Breast epithelium (tissue), 4 donors: ENCODE measurements around the gene CNOT10. TPM values are rescaled to one million over a fixed set of nuclear protein-coding genes. Genes with fewer than 3 reads are reported as not detected.

Experiments
- DNase-seq, 2 donors: peaks; one replicate each; pipeline ENCODE4 v3.0.0-alpha.2; 2019; ENCODE audit warnings: low spot score in 2 of 2
- H3K27ac ChIP-seq, 2 donors: fragments of 200-600 bp; sonication (generic) in 1 of 2; one replicate each; pipeline ENCODE4 v1.5.1; 2016 to 2019; ENCODE audit warnings: mild to moderate bottlenecking in 1 of 2
- H3K27me3 ChIP-seq, 2 donors: fragments of 200-600 bp; sonication (generic) in 1 of 2; one replicate each; pipeline versions ENCODE4 v1.5.1 to v1.6.0; 2017 to 2019; ENCODE audit warnings: control low read depth in 1 of 2, mild to moderate bottlenecking in 1 of 2
- H3K36me3 ChIP-seq: fragments of 200-600 bp; one replicate; pipeline ENCODE4 v1.5.1; 2019
- H3K4me1 ChIP-seq, 2 donors: fragments of 200-600 bp; sonication (generic); one replicate each; pipeline ENCODE4 v1.5.1; 2016 to 2019; ENCODE audit warnings: control low read depth in 1 of 2
- H3K4me3 ChIP-seq, 3 donors: fragments of 200-600 bp; sonication (generic); 1 replicate in 2 of 3; 2 replicates in 1 of 3; pipeline ENCODE4 v1.5.1; 2016 to 2019; ENCODE audit warnings: mild to moderate bottlenecking in 3 of 3, moderate library complexity in 2 of 3
- H3K9me3 ChIP-seq, 2 donors: fragments of 200-600 bp; sonication (generic) in 1 of 2; one replicate each; pipeline ENCODE4 v1.5.1; 2016 to 2019; ENCODE audit warnings: control low read depth in 1 of 2
- POLR2A ChIP-seq: fragments of 450-650 bp; IDR thresholded peaks from one replicate; pipeline ENCODE4 v1.6.1; 2016; ENCODE audit warnings: antibody characterized with exemption, mild to moderate bottlenecking, moderate library complexity
- POLR2AphosphoS5 ChIP-seq, 3 donors: sonication (generic); formaldehyde crosslinking; IDR thresholded peaks; one replicate each; pipeline ENCODE4 v1.6.1; 2017; ENCODE audit warnings: antibody characterized with exemption in 3 of 3
- intact Hi-C: fragments of 100-400 bp; cut with DNase I; formaldehyde crosslinking; loops from one replicate; pipeline ENCODE4 v1.15.1; 2023; ENCODE audit warnings: low total_unique reads
- total RNA-seq, 3 donors: library from RNA; depleted of rRNA; stranded (reverse); fragments of >200 nt; gene quantifications; one replicate each; pipeline ENCODE4 v1.1.0, GENCODE V29; 2016
- TF ChIP-seq, protein P1 (sequence below), 3 donors: fragments of 450-650 bp; IDR thresholded peaks; one replicate each; pipeline ENCODE4 v1.5.1; 2016 to 2017; ENCODE audit warnings: antibody characterized with exemption in 3 of 3, mild to moderate bottlenecking in 3 of 3, moderate library complexity in 3 of 3

CNOT10 gene, protein sequence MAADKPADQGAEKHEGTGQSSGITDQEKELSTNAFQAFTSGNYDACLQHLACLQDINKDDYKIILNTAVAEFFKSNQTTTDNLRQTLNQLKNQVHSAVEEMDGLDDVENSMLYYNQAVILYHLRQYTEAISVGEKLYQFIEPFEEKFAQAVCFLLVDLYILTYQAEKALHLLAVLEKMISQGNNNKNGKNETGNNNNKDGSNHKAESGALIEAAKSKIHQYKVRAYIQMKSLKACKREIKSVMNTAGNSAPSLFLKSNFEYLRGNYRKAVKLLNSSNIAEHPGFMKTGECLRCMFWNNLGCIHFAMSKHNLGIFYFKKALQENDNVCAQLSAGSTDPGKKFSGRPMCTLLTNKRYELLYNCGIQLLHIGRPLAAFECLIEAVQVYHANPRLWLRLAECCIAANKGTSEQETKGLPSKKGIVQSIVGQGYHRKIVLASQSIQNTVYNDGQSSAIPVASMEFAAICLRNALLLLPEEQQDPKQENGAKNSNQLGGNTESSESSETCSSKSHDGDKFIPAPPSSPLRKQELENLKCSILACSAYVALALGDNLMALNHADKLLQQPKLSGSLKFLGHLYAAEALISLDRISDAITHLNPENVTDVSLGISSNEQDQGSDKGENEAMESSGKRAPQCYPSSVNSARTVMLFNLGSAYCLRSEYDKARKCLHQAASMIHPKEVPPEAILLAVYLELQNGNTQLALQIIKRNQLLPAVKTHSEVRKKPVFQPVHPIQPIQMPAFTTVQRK
- total RNA-seq = 10 to 100 TPM; 18.4 to 37.9 (median 26.2) TPM

- intact Hi-C loops = no loop called here
- H3K36me3 ChIP-seq = no peaks in the 10 kb centered on the region
- peak; percentile 89 for DNase-seq
- peak within 1 kb of the TSS; percentile 84 to 89 for H3K27ac ChIP-seq
- H3K9me3 ChIP-seq = no peaks in the 10 kb centered on the region
- H3K27me3 ChIP-seq = no peaks in the 10 kb centered on the region
- H3K4me1 ChIP-seq = no peaks in the 10 kb centered on the region
- peak within 1 kb of the TSS; percentile 77 to 88 (median 85) for H3K4me3 ChIP-seq
- TF ChIP-seq, protein P1, sequence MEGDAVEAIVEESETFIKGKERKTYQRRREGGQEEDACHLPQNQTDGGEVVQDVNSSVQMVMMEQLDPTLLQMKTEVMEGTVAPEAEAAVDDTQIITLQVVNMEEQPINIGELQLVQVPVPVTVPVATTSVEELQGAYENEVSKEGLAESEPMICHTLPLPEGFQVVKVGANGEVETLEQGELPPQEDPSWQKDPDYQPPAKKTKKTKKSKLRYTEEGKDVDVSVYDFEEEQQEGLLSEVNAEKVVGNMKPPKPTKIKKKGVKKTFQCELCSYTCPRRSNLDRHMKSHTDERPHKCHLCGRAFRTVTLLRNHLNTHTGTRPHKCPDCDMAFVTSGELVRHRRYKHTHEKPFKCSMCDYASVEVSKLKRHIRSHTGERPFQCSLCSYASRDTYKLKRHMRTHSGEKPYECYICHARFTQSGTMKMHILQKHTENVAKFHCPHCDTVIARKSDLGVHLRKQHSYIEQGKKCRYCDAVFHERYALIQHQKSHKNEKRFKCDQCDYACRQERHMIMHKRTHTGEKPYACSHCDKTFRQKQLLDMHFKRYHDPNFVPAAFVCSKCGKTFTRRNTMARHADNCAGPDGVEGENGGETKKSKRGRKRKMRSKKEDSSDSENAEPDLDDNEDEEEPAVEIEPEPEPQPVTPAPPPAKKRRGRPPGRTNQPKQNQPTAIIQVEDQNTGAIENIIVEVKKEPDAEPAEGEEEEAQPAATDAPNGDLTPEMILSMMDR (IDR thresholded peaks at IDR 0.05) = peak in 2 of 3 donors; percentile 38 to 42
- TF ChIP-seq POLR2AphosphoS5 (IDR thresholded peaks at IDR 0.05) (peak in 1 of 3 donors; percentile 30), POLR2A (no peak)
Observed at GRCh38 chr3:32684800-32685542, at the start of gene CNOT10. CNOT10 (plus strand) TSS chr3:32685188; CDS start chr3:32685461, 273 bp downstream.

DNA sequence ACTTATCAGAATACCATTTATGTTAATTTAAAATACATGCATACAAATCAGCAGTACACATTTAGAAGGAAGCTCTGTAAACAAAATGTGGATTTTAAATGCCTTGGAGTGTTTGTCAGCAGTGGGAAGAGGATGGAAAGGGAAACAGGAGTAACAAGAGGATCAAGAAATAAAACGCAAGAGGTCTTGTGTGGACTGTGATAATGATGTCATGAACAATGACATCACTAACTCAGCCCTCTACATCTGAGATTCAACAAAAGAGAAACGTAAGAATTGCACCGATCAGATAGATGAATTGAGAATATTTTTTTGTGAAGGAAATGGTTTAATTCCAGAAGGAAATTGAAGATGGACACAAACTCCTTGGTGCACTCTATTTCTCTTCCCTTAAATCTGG, 44.0 kb upstream of the CNOT10 start:
- Histone ChIP-seq H3K27ac (no peak overlapping the region), H3K4me1 (no peaks in the 10 kb centered on the region), H3K4me3 (no peak overlapping the region), H3K27me3 (no peaks in the 10 kb centered on the region), H3K9me3 (no peaks in the 10 kb centered on the region), H3K36me3 (no peaks in the 10 kb centered on the region)
- no peak for DNase-seq
- TF ChIP-seq, protein P1 (IDR thresholded peaks at IDR 0.05) = no peak
- no peak for TF ChIP-seq POLR2AphosphoS5 (IDR thresholded peaks at IDR 0.05)
- TF ChIP-seq POLR2A = no peak
- intact Hi-C loops = no loop called here

DNA sequence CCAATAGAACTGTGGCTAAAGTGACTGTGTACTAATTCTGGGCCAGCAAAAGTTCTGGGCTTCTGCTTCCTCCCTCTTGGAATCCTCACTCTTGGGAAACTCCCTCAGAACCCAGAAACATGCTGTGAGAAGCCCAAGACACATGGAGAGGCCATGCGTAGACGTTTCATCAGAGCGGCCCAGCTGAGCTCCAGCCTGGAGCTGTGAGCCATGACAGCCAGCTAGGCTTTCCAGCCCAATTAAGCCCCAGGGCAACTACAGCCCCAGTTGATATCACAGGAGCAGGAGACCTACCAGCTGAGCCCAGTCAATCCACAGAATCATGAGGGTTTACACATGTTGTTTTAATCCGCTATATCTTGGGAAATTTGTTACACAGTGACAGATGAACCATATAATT, 43.6 kb upstream of the CNOT10 start:
- intact Hi-C loops = no loop called here
- TF ChIP-seq, protein P1 (IDR thresholded peaks at IDR 0.05) = no peak
- TF ChIP-seq POLR2AphosphoS5 (IDR thresholded peaks at IDR 0.05) = no peak
- TF ChIP-seq POLR2A = no peak
- Histone ChIP-seq H3K4me3 (no peak overlapping the region), H3K27ac (no peak overlapping the region), H3K36me3 (no peaks in the 10 kb centered on the region), H3K9me3 (no peaks in the 10 kb centered on the region), H3K27me3 (no peaks in the 10 kb centered on the region), H3K4me1 (no peaks in the 10 kb centered on the region)
- no peak for DNase-seq

DNA sequence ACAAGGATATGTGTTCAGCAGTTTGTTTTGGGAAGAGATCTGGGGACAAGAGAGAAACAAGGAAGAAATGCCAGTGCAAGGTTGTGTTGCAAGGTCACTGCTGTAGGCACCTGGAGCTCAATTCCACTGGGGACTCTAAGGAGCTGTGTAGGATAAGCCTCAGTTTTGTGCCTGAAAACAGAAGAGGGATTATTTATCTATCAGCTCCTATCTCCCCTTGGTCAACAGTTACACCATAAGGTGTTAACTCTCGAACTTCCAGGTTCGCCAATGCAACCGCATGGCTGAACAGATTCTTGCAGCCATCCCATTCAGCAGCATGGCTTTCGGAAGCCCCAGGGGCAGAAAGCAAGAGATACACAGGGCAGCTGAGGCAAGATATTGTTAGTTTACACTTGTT, 41.6 kb upstream of the CNOT10 start:
- TF ChIP-seq POLR2A = no peak
- TF ChIP-seq, protein P1 (IDR thresholded peaks at IDR 0.05) = no peak
- no peak for TF ChIP-seq POLR2AphosphoS5 (IDR thresholded peaks at IDR 0.05)
- no peaks in the 10 kb centered on the region for H3K36me3 ChIP-seq
- H3K9me3 ChIP-seq = no peaks in the 10 kb centered on the region
- DNase-seq = no peak
- H3K4me1 ChIP-seq = no peaks in the 10 kb centered on the region
- intact Hi-C loops = no loop called here
- H3K27ac ChIP-seq = no peak overlapping the region
- no peaks in the 10 kb centered on the region for H3K27me3 ChIP-seq
- H3K4me3 ChIP-seq = no peak overlapping the region
